B cell (primary cell): Measurements from ENCODE around the gene ACE. TPM values are rescaled to one million over a fixed set of nuclear protein-coding genes. Genes with fewer than 3 reads are reported as not detected.

ENCODE experiments used
- ATAC-seq: fragments of 200-7000 bp; cut with Tn5 transposase; one replicate; pipeline ENCODE4 v1.10.0; 2021; ENCODE audit warnings: low read depth, mild to moderate bottlenecking, moderate number of reproducible peaks, moderate library complexity
- CTCF ChIA-PET: fragments of 350-600 bp; sonication (Branson Sonifier 250); formaldehyde crosslinking; loops from one replicate; lab custom pipeline; 2021; ENCODE audit warnings: antibody characterized with exemption, inconsistent platforms; lab: Charles Lee
- POLR2A ChIA-PET: fragments of 350-600 bp; sonication (Branson Sonifier 250); formaldehyde crosslinking; loops from one replicate; lab custom pipeline; 2021; ENCODE audit warnings: antibody characterized with exemption; lab: Charles Lee
- DNase-seq: peaks from one replicate; pipeline ENCODE4 v3.0.0; 2013
- H2AFZ ChIP-seq: 2 replicates; pipeline ENCODE4 v1.6.1; 2012; ENCODE audit warnings: mild to moderate bottlenecking, low read depth, low read length; ENCODE audit not compliant: insufficient read depth, poor library complexity, severe bottlenecking
- H3K27ac ChIP-seq, 2 donors: 1 replicate in 1 of 2; 2 replicates in 1 of 2; pipeline ENCODE4 v1.5.1; 2012 to 2013; ENCODE audit warnings: low read length in 2 of 2, mild to moderate bottlenecking in 2 of 2, moderate library complexity in 1 of 2
- H3K27me3 ChIP-seq, 4 experiments: fragments of 200-600 bp in 1 of 4; sonication (generic) in 1 of 4; replicated peaks in 1 of 4; 1 replicate in 2 of 4; 2 replicates in 2 of 4; pipeline versions ENCODE4 v1.6.1 to v1.7.0; 2013 to 2016; ENCODE audit warnings: low read length in 3 of 4, mild to moderate bottlenecking in 2 of 4, mixed read lengths in 1 of 4, moderate library complexity in 1 of 4; ENCODE audit not compliant: insufficient read depth in 4 of 4, control insufficient read depth in 3 of 4; ENCODE audit errors: control extremely low read depth in 1 of 4
- H3K36me3 ChIP-seq, 2 experiments: replicated peaks in 1 of 2; 1 replicate in 1 of 2; 2 replicates in 1 of 2; pipeline versions ENCODE4 v1.6.1 to v1.7.1; 2013; ENCODE audit warnings: low read length in 1 of 2; ENCODE audit not compliant: insufficient read depth in 2 of 2, control insufficient read depth in 1 of 2; ENCODE audit errors: control extremely low read depth in 1 of 2, extremely low read depth in 1 of 2
- H3K4me1 ChIP-seq, 2 donors: fragments of 200-600 bp in 1 of 2; sonication (generic) in 1 of 2; 1 replicate in 1 of 2; 2 replicates in 1 of 2; pipeline versions ENCODE4 v1.5.1 to v1.6.1; 2013 to 2017; ENCODE audit warnings: low read length in 2 of 2; ENCODE audit not compliant: control insufficient read depth in 2 of 2, insufficient read depth in 2 of 2
- H3K4me2 ChIP-seq: replicated peaks from 2 replicates; pipeline ENCODE3; 2012; ENCODE audit warnings: mild to moderate bottlenecking, low read depth, low read length; ENCODE audit not compliant: poor library complexity, severe bottlenecking
- H3K4me3 ChIP-seq, 5 experiments: fragments of 200-600 bp in 1 of 5; sonication (generic) in 1 of 5; 1 replicate in 3 of 5; 2 replicates in 2 of 5; pipeline versions ENCODE4 v1.5.1 to v1.7.0; 2011 to 2016; ENCODE audit warnings: low read length in 4 of 5, mild to moderate bottlenecking in 4 of 5, low read depth in 2 of 5, control low read depth in 1 of 5, moderate library complexity in 1 of 5; ENCODE audit not compliant: insufficient read depth in 1 of 5; ENCODE audit errors: control extremely low read depth in 1 of 5, extremely low read depth in 1 of 5
- H3K79me2 ChIP-seq: fragments of 200-600 bp; sonication (generic); one replicate; pipeline ENCODE4 v1.6.0; 2016; ENCODE audit warnings: low read length; ENCODE audit not compliant: control insufficient read depth, insufficient read depth
- H3K9ac ChIP-seq: fragments of 200-600 bp; sonication (generic); 2 replicates; pipeline ENCODE4 v1.6.1; 2017; ENCODE audit warnings: mild to moderate bottlenecking, low read length, moderate library complexity
- H3K9me3 ChIP-seq, 3 donors: one replicate each; pipeline versions ENCODE4 v1.6.1 to v1.7.1; 2013; ENCODE audit warnings: low read length in 2 of 3; ENCODE audit not compliant: control insufficient read depth in 2 of 3, insufficient read depth in 1 of 3; ENCODE audit errors: control extremely low read depth in 1 of 3
- H4K20me1 ChIP-seq: 2 replicates; pipeline ENCODE4 v1.6.0; 2012; ENCODE audit warnings: mild to moderate bottlenecking, low read length; ENCODE audit not compliant: insufficient read depth, control insufficient read depth, poor library complexity, severe bottlenecking
- H3K27ac Mint-ChIP-seq: one replicate; pipeline ENCODE4 v1.8.0; 2021; ENCODE audit warnings: mixed read lengths
- H3K27me3 Mint-ChIP-seq: one replicate; pipeline ENCODE4 v1.8.0; 2021; ENCODE audit warnings: mixed read lengths
- H3K4me1 Mint-ChIP-seq: one replicate; pipeline ENCODE4 v1.8.0; 2021; ENCODE audit warnings: mixed read lengths
- H3K4me3 Mint-ChIP-seq: one replicate; pipeline ENCODE4 v1.8.0; 2021; ENCODE audit warnings: mixed read lengths
- H3K9me3 Mint-ChIP-seq: one replicate; pipeline ENCODE4 v1.8.0; 2022; ENCODE audit warnings: mixed read lengths; ENCODE audit not compliant: insufficient read depth
- EZH2 ChIP-seq: IDR thresholded peaks from 2 replicates; pipeline ENCODE4 v1.6.1; 2012; ENCODE audit warnings: borderline replicate concordance, low read depth, mild to moderate bottlenecking, moderate library complexity, low read length; ENCODE audit not compliant: insufficient read depth, poor library complexity, severe bottlenecking
- WGBS: methylation state at CpG from one replicate; pipeline ENCODE4 v1.1.5; 2013; ENCODE audit warnings: missing lambda C conversion rate; ENCODE audit not compliant: insufficient coverage; 5-methylcytosine and 5-hydroxymethylcytosine counted together
- intact Hi-C: fragments of 100-400 bp; cut with micrococcal nuclease; formaldehyde crosslinking; loops from one replicate; pipeline ENCODE4 v1.10.0; 2022
- polyA plus RNA-seq: library from polyadenylated mRNA; depleted of rRNA; stranded (reverse); fragments of >200 nt; gene quantifications from 2 replicates; pipeline ENCODE4 v1.2.3, GENCODE V29; 2012
- total RNA-seq, 2 donors: library from RNA; stranded (reverse); fragments of 120-200 nt in 1 of 2; gene quantifications; 1 replicate in 1 of 2; 2 replicates in 1 of 2; pipeline versions ENCODE4 v1.2.3 to v1.2.4, GENCODE V29; 2013 to 2022
- TF ChIP-seq, protein P1 (sequence below): fragments of 200-600 bp; IDR thresholded peaks from one replicate; pipeline ENCODE4 v1.8.0; 2022; ENCODE audit warnings: antibody characterized with exemption, mild to moderate bottlenecking

Gene ACE
- total and polyA plus RNA-seq, 2 donors (not counting 1 experiment from before 2014, with no cell fraction given): 0.67 to 2.6 TPM

DNA sequence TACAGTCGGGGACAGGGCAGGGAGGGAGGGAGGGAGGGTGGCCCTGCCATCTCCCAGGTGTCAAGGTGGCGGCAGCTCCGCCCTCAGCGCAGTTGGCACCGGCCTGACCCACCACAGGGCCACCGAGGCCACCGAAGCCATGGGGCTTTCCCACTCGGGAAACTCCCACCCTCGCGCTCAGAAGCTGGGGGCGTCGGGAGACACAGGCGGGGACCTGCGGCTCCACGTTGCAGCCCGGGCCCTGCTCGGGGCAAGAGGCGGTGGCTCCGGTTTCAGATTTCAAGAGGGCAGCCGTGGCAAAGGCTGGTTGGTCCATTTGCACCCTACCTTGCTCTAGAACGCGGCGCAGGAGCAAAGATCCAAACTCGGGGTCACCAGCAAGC lies 31.3 kb upstream of the ACE start:
- Histone ChIP-seq H2AFZ (peak overlapping the region; percentile 80), H3K4me2 (peak overlapping the region; percentile 98), H3K79me2 (no peaks in the 10 kb centered on the region), H3K4me1 (peaks cover 13 to 24% of the 10 kb centered on the region in 2 donors), H3K36me3 (no peaks in the 10 kb centered on the region), H3K27me3 (peaks cover 0 to 2% (median 0%) of the 10 kb centered on the region in 4 experiments), H3K9me3 (no peaks in the 10 kb centered on the region), H3K4me3 (peak overlapping the region in 4 of 5 experiments; percentile 46 to 70 (median 61)), H3K9ac (peak overlapping the region; percentile 74), H3K27ac (peak overlapping the region; percentile 38 to 79), H4K20me1 (no peaks in the 10 kb centered on the region)
- ATAC-seq (peak; percentile 31), DNase-seq (peak; percentile 88)
- WGBS: 8% methylated on average over 24 of the region's 24 CpGs
- no peaks in the 10 kb centered on the region for H3K9me3 Mint-ChIP-seq
- intact Hi-C loops: loop anchor here (5.0 kb wide), 2 partner anchors 157 to 252 kb away; partner anchors contain the start of gene TACO1
- ChIA-PET POLR2A (interaction anchor here (0.8 kb wide), 1 partner anchor 155 kb away, joined by 6 read pairs; the partner anchor contains the start of gene TACO1), CTCF (interaction anchor here (0.7 to 4.9 kb wide), 5 partner anchors 20 to 352 kb away, joined by 3 to 26 read pairs (median 3); no protein-coding TSS in a partner anchor)
- H3K4me3 Mint-ChIP-seq: peak overlapping the region; percentile 77
- peak overlapping the region; percentile 81 for H3K27ac Mint-ChIP-seq
- peaks cover 6% of the 10 kb centered on the region for H3K27me3 Mint-ChIP-seq
- peaks cover 19% of the 10 kb centered on the region for H3K4me1 Mint-ChIP-seq
- TF ChIP-seq EZH2: no peak
- TF ChIP-seq, protein P1, sequence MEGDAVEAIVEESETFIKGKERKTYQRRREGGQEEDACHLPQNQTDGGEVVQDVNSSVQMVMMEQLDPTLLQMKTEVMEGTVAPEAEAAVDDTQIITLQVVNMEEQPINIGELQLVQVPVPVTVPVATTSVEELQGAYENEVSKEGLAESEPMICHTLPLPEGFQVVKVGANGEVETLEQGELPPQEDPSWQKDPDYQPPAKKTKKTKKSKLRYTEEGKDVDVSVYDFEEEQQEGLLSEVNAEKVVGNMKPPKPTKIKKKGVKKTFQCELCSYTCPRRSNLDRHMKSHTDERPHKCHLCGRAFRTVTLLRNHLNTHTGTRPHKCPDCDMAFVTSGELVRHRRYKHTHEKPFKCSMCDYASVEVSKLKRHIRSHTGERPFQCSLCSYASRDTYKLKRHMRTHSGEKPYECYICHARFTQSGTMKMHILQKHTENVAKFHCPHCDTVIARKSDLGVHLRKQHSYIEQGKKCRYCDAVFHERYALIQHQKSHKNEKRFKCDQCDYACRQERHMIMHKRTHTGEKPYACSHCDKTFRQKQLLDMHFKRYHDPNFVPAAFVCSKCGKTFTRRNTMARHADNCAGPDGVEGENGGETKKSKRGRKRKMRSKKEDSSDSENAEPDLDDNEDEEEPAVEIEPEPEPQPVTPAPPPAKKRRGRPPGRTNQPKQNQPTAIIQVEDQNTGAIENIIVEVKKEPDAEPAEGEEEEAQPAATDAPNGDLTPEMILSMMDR: no peak
